IMR-90 (cell line): ENCODE results near the gene MYL12B. TPM values are rescaled to one million over a fixed set of nuclear protein-coding genes. Genes with fewer than 3 reads are reported as not detected.

ENCODE experiments used
- ATAC-seq: fragments of 200-7000 bp; cut with Tn5 transposase; 2 replicates; pipeline ENCODE4 v1.9.1; 2020; ENCODE audit warnings: low read depth, mild to moderate bottlenecking, moderate library complexity
- BruUV-seq: library from RNA; stranded (reverse); fragments of 400-500 nt; replicated peaks from 2 replicates; lab custom pipeline; 2021; lab: Mats Ljungman, UMichigan
- CTCF ChIA-PET: fragments of 300-600 bp; formaldehyde crosslinking; extraction: SDS; loops from one replicate; lab custom pipeline; 2021; ENCODE audit warnings: antibody characterized with exemption; lab: Yijun Ruan, JAX
- POLR2A ChIA-PET: fragments of 300-600 bp; sonication (Branson Sonifier 250); formaldehyde crosslinking; loops from one replicate; lab custom pipeline; 2022; ENCODE audit warnings: antibody characterized with exemption; ENCODE audit not compliant: unreplicated experiment; lab: Charles Lee
- DNase-seq: peaks from one replicate; pipeline ENCODE4 v3.0.0; 2013
- H2AFZ ChIP-seq: replicated peaks from 2 replicates; pipeline ENCODE3; 2013; ENCODE audit warnings: low read length, mild to moderate bottlenecking; ENCODE audit not compliant: poor library complexity
- H2AK5ac ChIP-seq: 2 replicates; pipeline ENCODE4 v1.6.1; 2013; ENCODE audit warnings: low read depth, low read length, inconsistent platforms
- H2AK9ac ChIP-seq: replicated peaks from 2 replicates; pipeline ENCODE3; 2013; ENCODE audit warnings: mild to moderate bottlenecking, low read depth, low read length, moderate library complexity; ENCODE audit not compliant: poor library complexity
- H2BK120ac ChIP-seq: 2 replicates; pipeline ENCODE4 v1.6.1; 2013; ENCODE audit warnings: low read depth, low read length, inconsistent platforms
- H2BK15ac ChIP-seq: 3 replicates; pipeline ENCODE4 v1.6.1; 2013; ENCODE audit warnings: low read depth, low read length, inconsistent platforms
- H2BK20ac ChIP-seq: 2 replicates; pipeline ENCODE4 v1.6.1; 2013; ENCODE audit warnings: low read depth, mild to moderate bottlenecking, inconsistent platforms, low read length, moderate library complexity
- H2BK5ac ChIP-seq: 2 replicates; pipeline ENCODE4 v1.6.1; 2013; ENCODE audit warnings: mild to moderate bottlenecking, low read depth, low read length, inconsistent platforms; ENCODE audit not compliant: poor library complexity, severe bottlenecking
- H3K14ac ChIP-seq: replicated peaks from 2 replicates; pipeline ENCODE4 v1.6.1; 2013; ENCODE audit warnings: low read depth, low read length, inconsistent platforms
- H3K18ac ChIP-seq: 2 replicates; pipeline ENCODE4 v1.6.1; 2013; ENCODE audit warnings: low read depth, low read length, control low read depth
- H3K23ac ChIP-seq: 2 replicates; pipeline ENCODE4 v1.6.1; 2013; ENCODE audit warnings: low read depth, low read length, inconsistent platforms
- H3K27ac ChIP-seq: 2 replicates; pipeline ENCODE4 v1.5.1; 2013; ENCODE audit warnings: mild to moderate bottlenecking, control low read depth, low read length; ENCODE audit not compliant: insufficient read depth
- H3K27me3 ChIP-seq: 2 replicates; pipeline ENCODE4 v1.6.1; 2013; ENCODE audit warnings: low read length; ENCODE audit not compliant: control insufficient read depth, insufficient read depth
- H3K36me3 ChIP-seq: 2 replicates; pipeline ENCODE4 v1.6.1; 2013; ENCODE audit warnings: low read length, mixed read lengths; ENCODE audit not compliant: control insufficient read depth, insufficient read depth
- H3K4ac ChIP-seq: 2 replicates; pipeline ENCODE4 v1.6.1; 2013; ENCODE audit warnings: low read depth, low read length, inconsistent platforms
- H3K4me1 ChIP-seq: 2 replicates; pipeline ENCODE4 v1.6.1; 2013; ENCODE audit warnings: low read length, mixed read lengths; ENCODE audit not compliant: control insufficient read depth, insufficient read depth
- H3K4me2 ChIP-seq: 2 replicates; pipeline ENCODE4 v1.6.1; 2013; ENCODE audit warnings: low read depth, mild to moderate bottlenecking, control low read depth, low read length, moderate library complexity
- H3K4me3 ChIP-seq: 2 replicates; pipeline ENCODE4 v1.5.1; 2013; ENCODE audit warnings: low read depth, mild to moderate bottlenecking, control low read depth, low read length, moderate library complexity; ENCODE audit not compliant: insufficient read depth
- H3K56ac ChIP-seq: 2 replicates; pipeline ENCODE4 v1.6.1; 2013; ENCODE audit warnings: low read length, inconsistent platforms; ENCODE audit not compliant: insufficient read depth; ENCODE audit errors: extremely low read depth
- H3K79me1 ChIP-seq, 2 experiments: 2 replicates each; pipeline ENCODE4 v1.6.1; 2013; ENCODE audit warnings: low read length in 2 of 2, inconsistent platforms in 1 of 2, low read depth in 1 of 2
- H3K9ac ChIP-seq: 2 replicates; pipeline ENCODE4 v1.6.1; 2013; ENCODE audit warnings: low read depth, low read length, control low read depth
- H3K9me1 ChIP-seq: 2 replicates; pipeline ENCODE4 v1.6.1; 2013; ENCODE audit warnings: low read length, inconsistent platforms; ENCODE audit not compliant: insufficient read depth
- H3K9me3 ChIP-seq: 2 replicates; pipeline ENCODE4 v1.6.1; 2013; ENCODE audit warnings: low read length; ENCODE audit not compliant: control insufficient read depth, insufficient read depth
- H4K20me1 ChIP-seq: 2 replicates; pipeline ENCODE4 v1.6.1; 2013; ENCODE audit warnings: low read length, inconsistent platforms; ENCODE audit not compliant: insufficient read depth
- H4K5ac ChIP-seq: 2 replicates; pipeline ENCODE4 v1.6.1; 2013; ENCODE audit warnings: mild to moderate bottlenecking, low read depth, low read length, control low read depth
- H4K8ac ChIP-seq, 2 experiments: 2 replicates each; pipeline ENCODE4 v1.6.1; 2013; ENCODE audit warnings: low read depth in 2 of 2, low read length in 2 of 2, control low read depth in 1 of 2, inconsistent platforms in 1 of 2
- H4K91ac ChIP-seq: 2 replicates; pipeline ENCODE4 v1.6.1; 2013; ENCODE audit warnings: low read depth, low read length, inconsistent platforms; ENCODE audit not compliant: insufficient read depth
- BHLHE40 ChIP-seq: fragments of 150-350 bp; IDR thresholded peaks from 2 replicates; pipeline ENCODE4 v1.6.1; 2016; ENCODE audit warnings: mild to moderate bottlenecking, low read depth, low read length
- CEBPB ChIP-seq: IDR thresholded peaks from 2 replicates; pipeline ENCODE4 v1.6.1; 2012; ENCODE audit warnings: low read depth, low read length, improper control_type of control experiment
- FOS ChIP-seq: fragments of 150-350 bp; IDR thresholded peaks from 2 replicates; pipeline ENCODE4 v1.6.1; 2016; ENCODE audit warnings: low read depth, low read length
- MAFK ChIP-seq: IDR thresholded peaks from 2 replicates; pipeline ENCODE4 v1.6.1; 2012; ENCODE audit warnings: low read depth, low read length, improper control_type of control experiment
- MAZ ChIP-seq: IDR thresholded peaks from 2 replicates; pipeline ENCODE4 v1.6.1; 2012; ENCODE audit warnings: low read depth, mild to moderate bottlenecking, low read length, improper control_type of control experiment, moderate library complexity, borderline replicate concordance
- MXI1 ChIP-seq: IDR thresholded peaks from 2 replicates; pipeline ENCODE4 v1.6.1; 2012; ENCODE audit warnings: low read depth, mild to moderate bottlenecking, low read length, moderate library complexity, borderline replicate concordance
- RAD21 ChIP-seq: IDR thresholded peaks from 2 replicates; pipeline ENCODE4 v1.6.1; 2012; ENCODE audit warnings: low read length, improper control_type of control experiment
- RCOR1 ChIP-seq: IDR thresholded peaks from 2 replicates; pipeline ENCODE4 v1.6.1; 2012; ENCODE audit warnings: mild to moderate bottlenecking, low read length, improper control_type of control experiment; ENCODE audit not compliant: insufficient replicate concordance
- RFX5 ChIP-seq: IDR thresholded peaks from 2 replicates; pipeline ENCODE4 v1.8.0; 2012; ENCODE audit warnings: low read depth, mild to moderate bottlenecking, low read length, moderate library complexity
- SMC3 ChIP-seq: fragments of 150-350 bp; IDR thresholded peaks from 2 replicates; pipeline ENCODE4 v1.6.1; 2016; ENCODE audit warnings: low read depth, mild to moderate bottlenecking, antibody characterized with exemption, low read length, moderate library complexity
- WGBS, 2 experiments: methylation state at CpG; one replicate each; pipeline versions ENCODE4 v1.1.5 to v1.1.7; 2013; ENCODE audit warnings: missing lambda C conversion rate in 2 of 2; ENCODE audit not compliant: insufficient read length in 1 of 2; ENCODE audit errors: extremely low coverage in 2 of 2; 5-methylcytosine and 5-hydroxymethylcytosine counted together
- dilution Hi-C: fragments of 300-500 bp; cut with HindIII; formaldehyde crosslinking; loops from one replicate; pipeline ENCODE4 v1.14.3; 2018; ENCODE audit warnings: low sequenced_read_pairs; ENCODE audit not compliant: unreplicated experiment
- in situ Hi-C: fragments of 300-500 bp; cut with MboI; formaldehyde crosslinking; loops from 3 replicates; pipeline ENCODE4 v1.14.3; 2019; ENCODE audit warnings: low sequenced_read_pairs, inconsistent platforms, mixed read lengths
- intact Hi-C: fragments of 100-400 bp; cut with micrococcal nuclease; formaldehyde crosslinking; loops from 2 replicates; pipeline ENCODE4 v1.10.0; 2022
- polyA plus RNA-seq, 3 experiments: library from polyadenylated mRNA; depleted of rRNA; stranded (reverse); fragments of >200 nt; gene quantifications; 2 replicates each; pipeline ENCODE4 v1.2.3, GENCODE V29; 2012; ENCODE audit warnings: low replicate concordance in 1 of 3
- total RNA-seq: library from RNA; depleted of rRNA; stranded (reverse); fragments of >200 nt; gene quantifications from 2 replicates; pipeline ENCODE4 v1.2.3, GENCODE V29; 2012
- TF ChIP-seq, protein P1 (sequence below): conservative IDR thresholded peaks from 2 replicates; pipeline ENCODE4 v1.5.1; 2012; ENCODE audit warnings: mild to moderate bottlenecking, low read depth, low read length, improper control_type of control experiment

Gene MYL12B
- total and polyA plus RNA-seq, 2 of the 4 experiments (the other 2 are of a cell fraction) = 692 to 816 TPM

DNA sequence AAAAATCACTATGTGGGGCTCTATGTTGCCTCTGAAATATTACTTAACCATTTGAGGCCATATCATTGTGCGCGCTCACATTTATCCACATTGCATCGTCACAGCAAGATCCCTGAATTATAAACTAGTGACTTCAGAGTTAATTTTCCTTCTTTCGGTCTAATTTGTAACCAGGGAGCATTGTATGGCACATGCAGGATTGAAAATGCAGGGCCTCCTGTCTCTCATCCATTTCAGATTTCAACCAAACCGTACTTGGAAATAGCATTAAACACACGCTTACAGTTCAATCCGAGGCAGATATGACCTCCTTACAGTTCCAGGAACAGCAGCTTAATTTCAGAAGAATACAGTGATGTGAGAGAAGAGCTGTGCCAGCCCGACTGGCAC, 42.7 kb upstream of the MYL12B start:
- H3K27ac ChIP-seq = no peak overlapping the region

More for the DNA sequence above, 42.7 kb upstream of the MYL12B start:
- Histone ChIP-seq H3K23ac (no peak overlapping the region), H3K18ac (no peak overlapping the region), H3K14ac (no peak overlapping the region), H2AFZ (no peak overlapping the region), H3K9me3 (no peaks in the 10 kb centered on the region), H2AK9ac (no peak overlapping the region), H3K4me3 (no peak overlapping the region), H2BK5ac (no peak overlapping the region), H3K9me1 (no peaks in the 10 kb centered on the region), H3K4ac (no peak overlapping the region), H4K91ac (no peak overlapping the region), H3K9ac (no peak overlapping the region), H4K20me1 (no peaks in the 10 kb centered on the region), H3K79me1 (no peaks in the 10 kb centered on the region), H2BK120ac (no peak overlapping the region), H2AK5ac (no peak overlapping the region), H3K4me1 (no peaks in the 10 kb centered on the region), H4K5ac (no peak overlapping the region), H2BK20ac (no peak overlapping the region), H4K8ac (no peak overlapping the region), H3K56ac (no peak overlapping the region), H2BK15ac (no peak overlapping the region), H3K36me3 (no peaks in the 10 kb centered on the region), H3K27me3 (peaks cover 8% of the 10 kb centered on the region), H3K4me2 (no peak overlapping the region)
- DNase-seq = no peak
- no peak for ATAC-seq
- dilution Hi-C loops = no loop called here
- in situ Hi-C loops = no loop called here
- TF ChIP-seq SMC3 (no peak), RFX5 (no peak), MAZ (no peak), BHLHE40 (no peak), MXI1 (no peak), MAFK (no peak), RCOR1 (no peak), FOS (no peak), CEBPB (no peak), RAD21 (no peak)
- TF ChIP-seq, protein P1, sequence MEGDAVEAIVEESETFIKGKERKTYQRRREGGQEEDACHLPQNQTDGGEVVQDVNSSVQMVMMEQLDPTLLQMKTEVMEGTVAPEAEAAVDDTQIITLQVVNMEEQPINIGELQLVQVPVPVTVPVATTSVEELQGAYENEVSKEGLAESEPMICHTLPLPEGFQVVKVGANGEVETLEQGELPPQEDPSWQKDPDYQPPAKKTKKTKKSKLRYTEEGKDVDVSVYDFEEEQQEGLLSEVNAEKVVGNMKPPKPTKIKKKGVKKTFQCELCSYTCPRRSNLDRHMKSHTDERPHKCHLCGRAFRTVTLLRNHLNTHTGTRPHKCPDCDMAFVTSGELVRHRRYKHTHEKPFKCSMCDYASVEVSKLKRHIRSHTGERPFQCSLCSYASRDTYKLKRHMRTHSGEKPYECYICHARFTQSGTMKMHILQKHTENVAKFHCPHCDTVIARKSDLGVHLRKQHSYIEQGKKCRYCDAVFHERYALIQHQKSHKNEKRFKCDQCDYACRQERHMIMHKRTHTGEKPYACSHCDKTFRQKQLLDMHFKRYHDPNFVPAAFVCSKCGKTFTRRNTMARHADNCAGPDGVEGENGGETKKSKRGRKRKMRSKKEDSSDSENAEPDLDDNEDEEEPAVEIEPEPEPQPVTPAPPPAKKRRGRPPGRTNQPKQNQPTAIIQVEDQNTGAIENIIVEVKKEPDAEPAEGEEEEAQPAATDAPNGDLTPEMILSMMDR = no peak
- POLR2A ChIA-PET = no interaction called here
- no CpG with 5 or more reads among the region's 8 CpGs for WGBS, 2 experiments
- CTCF ChIA-PET = interaction anchor here (0.6 kb wide), 2 partner anchors 24 to 492 kb away, joined by 3 to 5 read pairs; no protein-coding TSS in a partner anchor
- intact Hi-C loops = no loop called here
- BruUV-seq = no TSS peak
